Naive B cell (primary cell): Measurements from ENCODE around the gene SEMA4C. TPM values are rescaled to one million over a fixed set of nuclear protein-coding genes. Genes with fewer than 3 reads are reported as not detected.

Experiments used
- ATAC-seq, 2 donors: fragments of 150-1000 bp; cut with Tn5 transposase; 2 replicates each; pipeline ENCODE4 v1.10.0; 2021; ENCODE audit warnings: low read depth in 2 of 2, mild to moderate bottlenecking in 2 of 2, moderate library complexity in 2 of 2
- DNase-seq: peaks from one replicate; pipeline ENCODE4 v3.0.0; 2022
- H3K27ac Mint-ChIP-seq, 6 donors: one replicate each; pipeline ENCODE4 v1.8.0; 2020 to 2022; ENCODE audit warnings: mild to moderate bottlenecking in 6 of 6, mixed read lengths in 6 of 6, moderate library complexity in 5 of 6, inconsistent platforms in 2 of 6
- H3K27me3 Mint-ChIP-seq, 3 donors: one replicate each; pipeline ENCODE4 v1.8.0; 2021 to 2022; ENCODE audit warnings: mixed read lengths in 3 of 3, mild to moderate bottlenecking in 1 of 3
- H3K36me3 Mint-ChIP-seq, 2 donors: one replicate each; pipeline ENCODE4 v1.8.0; 2020 to 2022; ENCODE audit warnings: mixed read lengths in 2 of 2, inconsistent platforms in 1 of 2, mild to moderate bottlenecking in 1 of 2
- H3K4me1 Mint-ChIP-seq, 3 donors: one replicate each; pipeline ENCODE4 v1.8.0; 2020 to 2022; ENCODE audit warnings: mixed read lengths in 3 of 3, inconsistent platforms in 1 of 3, mild to moderate bottlenecking in 1 of 3, moderate library complexity in 1 of 3
- H3K4me3 Mint-ChIP-seq, 8 donors: one replicate each; pipeline ENCODE4 v1.8.0; 2020 to 2022; ENCODE audit warnings: mild to moderate bottlenecking in 8 of 8, mixed read lengths in 8 of 8, moderate library complexity in 8 of 8, inconsistent platforms in 2 of 8
- H3K9me3 Mint-ChIP-seq, 7 donors: one replicate each; pipeline ENCODE4 v1.8.0; 2020 to 2022; ENCODE audit warnings: mixed read lengths in 7 of 7, mild to moderate bottlenecking in 5 of 7, inconsistent platforms in 2 of 7, moderate library complexity in 1 of 7
- polyA plus RNA-seq, 6 donors: library from polyadenylated mRNA; unstranded; fragments of 300-500 nt; fragmentation: Illumina TruSeq; gene quantifications; one replicate each; pipeline ENCODE4 v1.2.3, GENCODE V29; 2021; ENCODE audit warnings: low read depth in 6 of 6

The SEMA4C gene
- polyA plus RNA-seq, 6 donors from 2014 or later = 0.82 TPM; not detected in 5

- Mint-ChIP-seq H3K27me3 (no peaks in the 10 kb centered on the region), H3K4me1 (peaks cover 43 to 56% (median 52%) of the 10 kb centered on the region in 3 donors), H3K27ac (peak overlapping the region in 3 of 6 donors; percentile 32 to 63 (median 52)), H3K36me3 (peaks cover 0 to 7% of the 10 kb centered on the region in 2 donors), H3K4me3 (peak overlapping the region in 5 of 8 donors; percentile 9 to 81 (median 55)), H3K9me3 (no peaks in the 10 kb centered on the region)
- DNase-seq (no peak), ATAC-seq (no peak)
These were observed 49.9 kb downstream of the SEMA4C start for GRCh38 chr2:96819876-96820511.

- DNase-seq = no peak
- no peak for ATAC-seq
These were observed 50.6 kb downstream of the SEMA4C start for GRCh38 chr2:96819128-96819875.

GRCh38 chr2:96817882-96818281 lies 52.0 kb downstream of the SEMA4C start:
- Mint-ChIP-seq H3K4me1 (peaks cover 46 to 58% (median 56%) of the 10 kb centered on the region in 3 donors), H3K27ac (peak overlapping the region in 3 of 6 donors; percentile 26 to 47 (median 34)), H3K4me3 (peak overlapping the region; percentile 79 to 91 (median 85)), H3K36me3 (peaks cover 0 to 7% of the 10 kb centered on the region in 2 donors), H3K27me3 (no peaks in the 10 kb centered on the region), H3K9me3 (no peaks in the 10 kb centered on the region)
- ATAC-seq (no peak), DNase-seq (no peak)

More at GRCh38 chr2:96819128-96819875, 50.6 kb downstream of the SEMA4C start:
- peaks cover 0 to 7% of the 10 kb centered on the region in 2 donors for H3K36me3 Mint-ChIP-seq
- H3K27me3 Mint-ChIP-seq = no peaks in the 10 kb centered on the region
- no peak overlapping the region for H3K27ac Mint-ChIP-seq
- H3K4me1 Mint-ChIP-seq = peaks cover 46 to 57% (median 52%) of the 10 kb centered on the region in 3 donors
- H3K9me3 Mint-ChIP-seq = no peaks in the 10 kb centered on the region
- H3K4me3 Mint-ChIP-seq = peak overlapping the region in 7 of 8 donors; percentile 9 to 89 (median 81)

- Mint-ChIP-seq H3K27me3 (no peaks in the 10 kb centered on the region), H3K4me3 (peak overlapping the region; percentile 79 to 91 (median 85)), H3K9me3 (no peaks in the 10 kb centered on the region), H3K4me1 (peaks cover 46 to 60% (median 54%) of the 10 kb centered on the region in 3 donors), H3K27ac (peak overlapping the region in 1 of 6 donors; percentile 36), H3K36me3 (peaks cover 0 to 7% of the 10 kb centered on the region in 2 donors)
- no peak for DNase-seq
- no peak for ATAC-seq
These were observed 52.8 kb downstream of the SEMA4C start for GRCh38 chr2:96816836-96817702.

- peak; percentile 99 for DNase-seq
- peaks cover 0 to 7% of the 10 kb centered on the region in 2 donors for H3K36me3 Mint-ChIP-seq
These were observed 53.6 kb downstream of the SEMA4C start, which contains the start of gene CNNM3 for GRCh38 chr2:96816127-96816835. TSS of gene CNNM3 (plus strand) at chr2:96816268. CDS start at chr2:96816278, 10 bp downstream.

GRCh38 chr2:96815326-96816126 lies 54.4 kb downstream of the SEMA4C start:
- ATAC-seq (peak; percentile 2), DNase-seq (no peak)
- Mint-ChIP-seq H3K9me3 (no peaks in the 10 kb centered on the region), H3K4me3 (peak overlapping the region; percentile 84 to 97 (median 92)), H3K27ac (peak overlapping the region; percentile 44 to 92 (median 58)), H3K36me3 (peaks cover 0 to 7% of the 10 kb centered on the region in 2 donors), H3K27me3 (no peaks in the 10 kb centered on the region), H3K4me1 (peaks cover 37 to 50% (median 43%) of the 10 kb centered on the region in 3 donors)

More at GRCh38 chr2:96816127-96816835, 53.6 kb downstream of the SEMA4C start, which contains the start of gene CNNM3:
- ATAC-seq = peak; percentile 88 to 90
- peak within 1 kb of the TSS; percentile 47 to 92 (median 58) for H3K27ac Mint-ChIP-seq
- peaks cover 45 to 58% (median 51%) of the 10 kb centered on the region in 3 donors for H3K4me1 Mint-ChIP-seq
- H3K4me3 Mint-ChIP-seq = peak within 1 kb of the TSS; percentile 84 to 97 (median 92)
- H3K9me3 Mint-ChIP-seq = no peaks in the 10 kb centered on the region
- no peaks in the 10 kb centered on the region for H3K27me3 Mint-ChIP-seq

GRCh38 chr2:96813656-96814055 lies 56.2 kb downstream of the SEMA4C start:
- H3K27me3 Mint-ChIP-seq = no peaks in the 10 kb centered on the region
- ATAC-seq (no peak), DNase-seq (no peak)
- no peaks in the 10 kb centered on the region for H3K36me3 Mint-ChIP-seq
- H3K4me3 Mint-ChIP-seq = peak overlapping the region in 2 of 8 donors; percentile 6 to 78
- H3K4me1 Mint-ChIP-seq = peaks cover 22 to 35% (median 25%) of the 10 kb centered on the region in 3 donors
- no peaks in the 10 kb centered on the region for H3K9me3 Mint-ChIP-seq
- no peak overlapping the region for H3K27ac Mint-ChIP-seq

GRCh38 chr2:96811917-96812316 lies 58.0 kb downstream of the SEMA4C start:
- Mint-ChIP-seq H3K36me3 (no peaks in the 10 kb centered on the region), H3K4me3 (peak overlapping the region in 2 of 8 donors; percentile 12 to 78), H3K27me3 (no peaks in the 10 kb centered on the region), H3K9me3 (no peaks in the 10 kb centered on the region), H3K27ac (no peak overlapping the region), H3K4me1 (peaks cover 11 to 25% (median 22%) of the 10 kb centered on the region in 3 donors)
- ATAC-seq = no peak
- no peak for DNase-seq

- peaks cover 0 to 3% (median 0%) of the 10 kb centered on the region in 7 donors for H3K9me3 Mint-ChIP-seq
- H3K36me3 Mint-ChIP-seq = no peaks in the 10 kb centered on the region
- H3K4me3 Mint-ChIP-seq = peak overlapping the region in 1 of 8 donors; percentile 35
- H3K27ac Mint-ChIP-seq = peak overlapping the region in 1 of 6 donors; percentile 50
- H3K4me1 Mint-ChIP-seq = peaks cover 19 to 33% (median 30%) of the 10 kb centered on the region in 3 donors
- DNase-seq (no peak), ATAC-seq (no peak)
- no peaks in the 10 kb centered on the region for H3K27me3 Mint-ChIP-seq
These were observed 59.1 kb downstream of the SEMA4C start for GRCh38 chr2:96810783-96811192.

- ATAC-seq (no peak), DNase-seq (no peak)
- H3K27me3 Mint-ChIP-seq = no peaks in the 10 kb centered on the region
- peaks cover 0 to 3% (median 0%) of the 10 kb centered on the region in 7 donors for H3K9me3 Mint-ChIP-seq
- peak overlapping the region in 2 of 6 donors; percentile 54 to 70 for H3K27ac Mint-ChIP-seq
- peaks cover 16 to 28% (median 27%) of the 10 kb centered on the region in 3 donors for H3K4me1 Mint-ChIP-seq
- no peak overlapping the region for H3K4me3 Mint-ChIP-seq
- no peaks in the 10 kb centered on the region for H3K36me3 Mint-ChIP-seq
These were observed 59.7 kb downstream of the SEMA4C start for GRCh38 chr2:96809951-96810782.
